Activated naive CD8-positive, alpha-beta T cell treated with anti-CD3 and anti-CD28 coated beads, Interleukin-2, amount 10 ng/mL, durations not matched to agents 7 days and 5 days (primary cell): ENCODE measurements around the gene CYP4Z1. TPM values are rescaled to one million over a fixed set of nuclear protein-coding genes. Genes with fewer than 3 reads are reported as not detected.

Source experiments
- total RNA-seq, 2 experiments: library from RNA; stranded (reverse); gene quantifications; one replicate each; pipeline ENCODE4 v1.2.3, GENCODE V29; 2021

The CYP4Z1 gene
- total RNA-seq, 2 experiments from 2014 or later: not detected

Other genes with a start within 250 kb of the CYP4Z1 start
- not detected for gene CYP4A11, start 125.8 kb upstream of the CYP4Z1 start, total RNA-seq
- not detected for gene CYP4X1, start 43.6 kb upstream of the CYP4Z1 start, total RNA-seq
- not detected for gene CYP4A22, start 70.2 kb downstream of the CYP4Z1 start, total RNA-seq
- gene PDZK1IP1, start 122.8 kb downstream of the CYP4Z1 start, total RNA-seq: not detected
- not detected for gene TAL1, start 165.0 kb downstream of the CYP4Z1 start, total RNA-seq
- 10 to 100 TPM; 32.4 to 33.1 TPM for gene STIL, start 246.9 kb downstream of the CYP4Z1 start, total RNA-seq